ENCODE measurements around the gene AAR2.

AAR2 gene

GRCh38 chr20:36281785-36282380, 45.6 kb downstream of the AAR2 start:
- no peak for DNase-seq

DNA sequence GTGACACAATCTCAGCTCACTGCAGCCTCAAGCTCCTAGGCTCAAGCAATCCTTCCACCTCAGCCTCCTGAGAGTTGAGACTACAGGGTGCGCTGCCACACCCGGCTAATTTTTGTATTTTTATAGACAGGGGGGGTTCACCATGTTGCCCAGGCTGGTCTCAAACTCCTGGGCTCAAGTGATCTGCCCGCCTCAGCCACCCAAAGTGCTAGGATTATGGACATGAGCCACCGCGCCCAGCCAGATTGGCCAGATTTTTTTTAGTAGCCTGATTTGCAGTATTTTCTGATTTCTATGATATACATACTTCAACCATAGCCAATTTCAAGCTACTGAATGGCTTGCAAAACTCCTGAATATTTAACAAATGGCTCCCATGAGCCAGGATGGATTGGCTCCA, 48.5 kb downstream of the AAR2 start:
- DNase-seq = no peak

DNA sequence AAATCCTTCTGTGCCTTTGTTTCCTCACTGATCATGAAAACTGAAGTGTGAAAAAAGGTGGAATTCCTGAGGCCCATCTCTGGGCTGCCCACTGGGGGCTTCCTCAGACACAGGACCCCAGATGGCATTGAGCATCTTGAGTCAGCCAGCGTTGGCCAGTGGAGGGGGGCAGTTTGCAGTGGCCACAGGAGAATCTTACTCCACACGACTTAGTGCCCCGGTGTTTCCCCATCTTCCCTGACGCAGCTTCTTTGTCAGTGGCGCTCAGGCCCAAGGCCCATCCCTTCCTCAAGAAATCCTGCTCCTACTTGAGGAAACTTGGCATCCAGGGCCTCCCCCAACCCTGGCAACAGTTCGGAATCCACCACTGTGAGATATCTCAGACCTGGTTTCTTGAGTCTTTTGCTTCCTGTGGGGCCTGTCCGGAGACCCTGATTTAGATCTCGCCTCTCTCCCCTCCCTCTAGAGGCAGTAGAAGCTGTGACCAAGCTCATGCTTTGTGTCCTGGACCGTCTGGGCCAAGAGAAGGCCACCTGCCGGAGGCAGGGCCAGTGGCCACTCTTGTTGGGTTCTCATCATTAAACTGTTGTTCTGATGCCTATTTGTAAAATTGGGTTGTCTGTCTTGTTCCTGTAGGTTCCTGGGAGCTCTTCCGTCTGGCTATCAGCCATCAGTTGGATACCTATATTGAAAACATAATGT, 49.6 kb downstream of the AAR2 start:
- no peak for DNase-seq

DNA sequence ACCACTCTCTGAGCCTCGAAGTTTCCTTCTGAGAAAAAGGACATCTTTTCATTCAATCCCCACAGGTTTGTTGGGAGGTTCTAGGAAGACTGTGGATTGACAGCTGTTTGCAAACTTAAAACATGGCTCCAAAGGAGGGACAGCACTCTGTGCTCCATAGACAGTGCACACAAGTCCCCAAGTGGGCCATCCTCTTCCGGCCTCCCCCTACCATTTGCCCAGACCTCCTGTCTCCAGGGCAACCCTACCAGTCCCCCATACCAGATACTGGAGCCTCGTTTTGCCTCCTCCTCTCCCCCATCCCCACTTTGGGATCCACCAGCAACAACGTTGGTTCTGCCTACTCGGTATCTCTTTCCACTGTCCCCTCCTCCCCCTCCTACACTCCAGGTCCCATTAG, 61.4 kb downstream of the AAR2 start:
- no peak for DNase-seq

DNA sequence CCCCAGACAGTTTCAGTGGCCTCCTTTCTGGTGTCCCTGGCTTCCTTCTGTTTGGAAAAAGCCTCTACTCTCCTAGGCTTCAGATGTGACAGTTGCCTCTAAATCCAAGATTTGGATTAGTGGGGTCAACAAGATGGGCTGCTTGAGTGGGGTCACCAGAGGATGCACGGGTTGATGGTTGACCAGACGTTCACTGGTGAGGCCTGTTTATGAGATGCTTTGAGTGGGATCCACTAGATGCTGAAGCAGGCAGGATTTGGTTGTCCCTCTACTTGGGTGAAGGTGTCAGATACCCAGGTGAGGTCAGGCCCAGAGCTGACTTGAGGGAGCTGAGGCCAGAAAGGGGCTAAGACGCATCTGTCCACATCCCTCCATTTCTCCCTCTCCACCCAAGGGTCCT, 61.8 kb downstream of the AAR2 start:
- DNase-seq = no peak

- no peak for DNase-seq
Observed at GRCh38 chr20:36298795-36299339, 62.6 kb downstream of the AAR2 start.

GRCh38 chr20:36299459-36299858, 63.2 kb downstream of the AAR2 start:
- DNase-seq = no peak

DNA sequence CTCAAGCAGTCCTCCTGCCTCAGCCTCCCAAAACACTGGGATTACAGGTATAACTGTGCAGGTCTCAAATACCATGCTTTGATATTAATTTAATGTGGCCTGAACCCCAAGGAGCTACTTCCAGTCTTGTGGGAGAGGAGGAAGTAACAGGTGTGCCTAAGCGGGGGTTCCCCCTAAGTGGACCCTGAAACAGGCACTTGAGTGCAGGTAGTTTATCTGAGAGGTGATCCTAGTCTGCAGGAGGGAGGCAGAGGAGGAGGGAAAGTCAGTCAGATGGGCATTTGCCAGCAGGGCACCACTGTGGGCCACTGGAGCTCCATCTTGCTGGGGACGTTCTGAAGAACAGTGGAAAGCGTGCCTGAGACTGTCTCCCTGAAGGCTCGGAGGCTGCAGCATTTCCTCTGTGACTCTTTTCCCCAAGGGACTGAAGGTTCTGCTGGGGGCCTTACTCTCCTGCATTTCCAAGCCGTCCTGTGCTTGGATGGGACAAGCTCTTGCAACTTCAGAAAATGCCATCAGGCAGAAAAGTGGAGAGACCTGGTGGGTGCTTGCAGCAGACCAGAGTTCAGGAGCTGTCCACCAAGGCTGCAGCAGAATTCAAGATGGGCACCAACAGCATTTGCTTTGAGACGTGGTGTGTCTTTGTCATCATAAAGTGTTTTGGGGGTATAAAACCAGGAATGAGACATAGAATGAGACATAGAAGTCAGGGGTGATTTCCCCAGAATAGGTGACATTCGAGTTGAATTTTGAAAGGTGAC, 65.3 kb downstream of the AAR2 start:
- DNase-seq = no peak

- DNase-seq = no peak
Observed at GRCh38 chr20:36303020-36303595, 66.8 kb downstream of the AAR2 start.

DNA sequence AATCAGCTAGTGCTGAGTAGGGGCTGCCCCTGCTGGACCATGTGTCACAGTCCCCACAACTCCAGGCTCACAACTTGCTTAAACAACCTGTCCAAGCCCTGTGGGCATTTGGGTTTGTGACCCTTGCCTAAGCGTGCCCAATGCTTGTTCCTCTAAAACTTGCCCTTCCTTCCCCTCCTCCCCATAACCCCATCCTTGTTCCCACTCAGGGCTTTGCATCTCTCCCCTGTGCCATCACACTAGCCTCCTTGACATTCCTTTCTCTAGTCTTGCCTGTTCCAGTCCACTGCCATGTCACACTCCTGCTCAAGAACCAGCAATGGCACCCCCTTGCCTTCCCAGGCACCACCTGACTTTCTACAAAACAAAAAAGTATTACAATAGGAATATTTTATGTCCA, 67.6 kb downstream of the AAR2 start:
- DNase-seq = no peak

DNA sequence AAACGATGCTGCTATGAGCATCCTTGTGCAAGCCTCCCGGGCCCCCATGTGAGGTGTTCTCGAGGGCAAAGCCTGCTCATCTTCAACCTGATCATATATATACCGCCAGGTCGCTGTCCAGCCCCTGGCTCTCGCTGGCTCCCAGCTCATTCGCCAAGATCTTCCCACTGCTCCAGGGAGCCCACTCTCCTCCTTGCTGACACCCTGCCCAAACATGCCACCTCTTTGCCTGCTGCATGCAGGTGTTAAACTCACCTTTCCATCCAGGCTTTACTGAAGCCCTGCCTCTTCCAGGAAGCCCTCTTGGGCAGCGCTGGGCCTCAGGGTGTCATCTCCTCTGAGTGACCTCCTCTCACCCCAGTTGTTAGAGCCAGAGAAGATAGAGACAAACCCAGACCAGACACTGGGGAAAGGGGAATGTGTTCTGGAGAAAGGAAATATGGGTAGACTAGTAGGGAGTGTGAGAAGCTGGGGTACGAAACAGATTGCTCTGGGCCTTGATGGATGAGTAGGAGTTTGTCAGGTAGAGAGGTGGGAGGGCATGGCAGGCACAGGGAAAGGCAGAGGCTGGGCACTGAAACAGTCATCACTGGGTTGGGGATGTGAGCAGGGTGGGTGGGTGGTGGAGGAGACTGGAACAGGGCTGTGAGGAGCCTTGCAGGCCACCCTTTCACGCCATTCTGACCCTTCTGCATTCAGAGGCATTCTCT, 68.7 kb downstream of the AAR2 start:
- DNase-seq = no peak

- DNase-seq = no peak
Observed at GRCh38 chr20:36305602-36306551, 69.6 kb downstream of the AAR2 start, which contains the start of gene DLGAP4. Gene DLGAP4, plus strand, starts transcription at chr20:36306339. Its CDS starts 125,379 bp downstream, at chr20:36431718.
